HUES64 (cell line): ENCODE data around the gene FBXO8.
"Not testable (repeated sequence)": the region's sequence is repeated elsewhere in the genome, so short reads cannot be mapped to it uniquely, and the experiment has no call there.

Experiments used
- H3K27ac ChIP-seq: 2 replicates; pipeline ENCODE4 v1.7.0; 2013; ENCODE audit warnings: low read depth, low read length, inconsistent platforms
- H3K27me3 ChIP-seq: 2 replicates; pipeline ENCODE4 v1.6.1; 2013; ENCODE audit warnings: mild to moderate bottlenecking, low read length; ENCODE audit not compliant: insufficient read depth
- H3K36me3 ChIP-seq: 2 replicates; pipeline ENCODE4 v1.6.1; 2013; ENCODE audit warnings: mild to moderate bottlenecking, low read length; ENCODE audit not compliant: insufficient read depth
- H3K4me1 ChIP-seq: 2 replicates; pipeline ENCODE4 v1.6.1; 2013; ENCODE audit warnings: mild to moderate bottlenecking, low read length, moderate library complexity; ENCODE audit not compliant: insufficient read depth
- H3K4me3 ChIP-seq: 2 replicates; pipeline ENCODE4 v1.5.1; 2013; ENCODE audit warnings: mild to moderate bottlenecking, low read length, moderate library complexity
- H3K9ac ChIP-seq: 2 replicates; pipeline ENCODE4 v1.6.1; 2013; ENCODE audit warnings: mild to moderate bottlenecking, low read depth, low read length
- H3K9me3 ChIP-seq: 2 replicates; pipeline ENCODE4 v1.6.1; 2013; ENCODE audit warnings: low read depth, low read length; ENCODE audit not compliant: insufficient read depth
- WGBS: fragments of 150-250, 120-280 bp; methylation state at CpG from one replicate; pipeline ENCODE4 v1.1.7; 2013; ENCODE audit warnings: missing lambda C conversion rate; 5-methylcytosine and 5-hydroxymethylcytosine counted together

The FBXO8 gene

DNA sequence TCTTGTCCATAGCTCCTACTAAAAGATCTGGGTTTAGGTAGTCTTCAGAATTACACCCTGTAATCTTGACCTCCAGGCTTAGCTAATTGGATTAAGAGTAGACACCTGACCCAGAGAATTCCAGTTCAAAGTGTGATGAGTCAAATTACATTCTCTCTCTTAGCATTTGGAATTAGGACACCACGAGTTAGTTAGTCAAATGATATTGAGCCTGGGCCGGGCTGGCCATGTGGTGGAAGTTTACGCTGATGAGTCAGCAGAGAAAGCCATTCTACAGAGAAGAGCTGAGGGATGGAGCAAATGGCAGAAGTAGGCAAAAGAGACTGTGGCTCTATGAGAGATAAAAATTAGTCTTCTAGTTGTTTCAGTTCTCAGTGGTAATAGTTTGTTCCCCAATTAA is 31.3 kb upstream of the FBXO8 start:
- no peak overlapping the region for H3K4me3 ChIP-seq
- H3K4me1 ChIP-seq = 0 out of 2 replicates have a peak, but pooled peaks cover 3% of the 10 kb centered on the region
- no peaks in the 10 kb centered on the region for H3K27me3 ChIP-seq
- H3K9me3 ChIP-seq = no peaks in the 10 kb centered on the region
- peaks cover 50% of the 10 kb centered on the region for H3K36me3 ChIP-seq
- no peak overlapping the region for H3K27ac ChIP-seq
- H3K9ac ChIP-seq = no peak overlapping the region
- 62% methylated on average over 3 of the region's 3 CpGs for WGBS

- 94% methylated on average over 2 of the region's 3 CpGs for WGBS
- peaks cover 52% of the 10 kb centered on the region for H3K36me3 ChIP-seq
- no peak overlapping the region for H3K9ac ChIP-seq
- H3K27me3 ChIP-seq = no peaks in the 10 kb centered on the region
- no peak overlapping the region for H3K27ac ChIP-seq
- H3K4me1 ChIP-seq = 0 out of 2 replicates have a peak, but pooled peaks cover 3% of the 10 kb centered on the region
- no peak overlapping the region for H3K4me3 ChIP-seq
- H3K9me3 ChIP-seq = no peaks in the 10 kb centered on the region
These were observed 30.8 kb upstream of the FBXO8 start for GRCh38 chr4:174314274-174314673.

GRCh38 chr4:174312993-174313392 is 29.5 kb upstream of the FBXO8 start:
- Histone ChIP-seq H3K27me3 (no peaks in the 10 kb centered on the region), H3K27ac (no peak overlapping the region), H3K4me3 (no peak overlapping the region), H3K9me3 (no peaks in the 10 kb centered on the region), H3K4me1 (0 out of 2 replicates have a peak, but pooled peaks cover 3% of the 10 kb centered on the region), H3K9ac (no peak overlapping the region), H3K36me3 (peaks cover 62% of the 10 kb centered on the region)
- WGBS = 93% methylated on average over 3 of the region's 3 CpGs

DNA sequence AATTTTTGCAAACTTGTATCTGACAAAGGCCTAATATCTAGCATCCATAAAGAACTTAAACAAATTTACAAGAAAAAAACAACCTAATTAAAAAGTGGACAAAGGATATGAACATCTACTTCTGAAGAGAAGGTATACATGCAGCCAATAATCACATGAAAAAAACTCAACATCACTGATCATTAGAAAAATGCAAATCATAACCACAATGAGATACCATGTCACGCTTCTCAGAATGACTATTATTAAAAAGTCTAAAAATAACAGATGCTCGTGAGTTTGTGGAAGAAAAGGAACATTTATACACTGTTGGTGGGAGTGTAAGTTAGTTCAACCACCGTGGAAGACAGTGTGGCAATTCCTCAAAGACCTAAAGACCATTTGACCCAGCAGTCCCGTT is 24.2 kb upstream of the FBXO8 start:
- no peaks in the 10 kb centered on the region for H3K27me3 ChIP-seq
- H3K4me3 ChIP-seq = no peak overlapping the region
- WGBS = 100% methylated on average over 3 of the region's 4 CpGs
- no peak overlapping the region for H3K27ac ChIP-seq
- H3K9ac ChIP-seq = no peak overlapping the region
- no peaks in the 10 kb centered on the region for H3K9me3 ChIP-seq
- no peaks in the 10 kb centered on the region for H3K4me1 ChIP-seq
- H3K36me3 ChIP-seq = peaks cover 83% of the 10 kb centered on the region

- 96% methylated on average over 3 of the region's 3 CpGs for WGBS
- H3K4me1 ChIP-seq = no peaks in the 10 kb centered on the region
- H3K4me3 ChIP-seq = no peak overlapping the region
- H3K36me3 ChIP-seq = peaks cover 79% of the 10 kb centered on the region
- H3K9me3 ChIP-seq = no peaks in the 10 kb centered on the region
- H3K27ac ChIP-seq = no peak overlapping the region
- H3K27me3 ChIP-seq = no peaks in the 10 kb centered on the region
- H3K9ac ChIP-seq = no peak overlapping the region
These were observed 22.5 kb upstream of the FBXO8 start for GRCh38 chr4:174305961-174306360.

- Histone ChIP-seq H3K27ac (no peak overlapping the region), H3K27me3 (no peaks in the 10 kb centered on the region), H3K4me1 (no peaks in the 10 kb centered on the region), H3K4me3 (no peak overlapping the region), H3K9me3 (no peaks in the 10 kb centered on the region), H3K36me3 (peaks cover 76% of the 10 kb centered on the region), H3K9ac (no peak overlapping the region)
- no CpG with 5 or more reads among the region's 1 CpG for WGBS
These were observed 21.2 kb upstream of the FBXO8 start for GRCh38 chr4:174304664-174305063.

- H3K27me3 ChIP-seq = no peaks in the 10 kb centered on the region
- no CpG with 5 or more reads among the region's 1 CpG for WGBS
- H3K4me1 ChIP-seq = no peaks in the 10 kb centered on the region
- peaks cover 75% of the 10 kb centered on the region for H3K36me3 ChIP-seq
- no peak overlapping the region for H3K4me3 ChIP-seq
- H3K9me3 ChIP-seq = no peaks in the 10 kb centered on the region
- H3K9ac ChIP-seq = no peak overlapping the region
- no peak overlapping the region for H3K27ac ChIP-seq
These were observed 20.2 kb upstream of the FBXO8 start for GRCh38 chr4:174303687-174304086.

GRCh38 chr4:174295142-174295541 is 11.7 kb upstream of the FBXO8 start:
- not testable (repeated sequence) for H3K9ac ChIP-seq, H3K4me3 ChIP-seq, H3K27ac ChIP-seq, H3K4me1 ChIP-seq, H3K9me3 ChIP-seq, H3K27me3 ChIP-seq
- 97% methylated on average over 15 of the region's 27 CpGs for WGBS
- peaks cover 19% of the 10 kb centered on the region for H3K36me3 ChIP-seq

DNA sequence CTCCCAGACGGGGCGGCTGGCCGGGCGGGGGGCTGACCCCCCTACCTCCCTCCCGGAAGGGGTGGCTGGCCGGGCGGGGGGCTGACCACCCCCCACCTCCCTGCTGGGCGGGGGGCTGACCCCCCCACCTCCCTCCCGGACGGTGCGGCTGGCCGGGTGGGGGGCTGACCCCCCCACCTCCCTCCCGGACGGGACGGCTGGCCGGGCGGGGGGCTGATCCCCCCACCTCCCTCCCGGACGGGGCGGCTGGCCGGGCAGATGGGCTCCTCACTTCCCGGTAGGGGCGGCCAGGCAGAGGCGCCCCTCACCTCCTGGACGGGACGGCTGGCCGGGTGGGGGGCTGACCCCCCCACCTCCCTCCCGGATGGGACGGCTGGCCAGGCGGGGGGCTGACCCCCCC is 11.2 kb upstream of the FBXO8 start:
- H3K27ac ChIP-seq, H3K27me3 ChIP-seq: not testable (repeated sequence)
- WGBS = 97% methylated on average over 27 of the region's 30 CpGs

DNA sequence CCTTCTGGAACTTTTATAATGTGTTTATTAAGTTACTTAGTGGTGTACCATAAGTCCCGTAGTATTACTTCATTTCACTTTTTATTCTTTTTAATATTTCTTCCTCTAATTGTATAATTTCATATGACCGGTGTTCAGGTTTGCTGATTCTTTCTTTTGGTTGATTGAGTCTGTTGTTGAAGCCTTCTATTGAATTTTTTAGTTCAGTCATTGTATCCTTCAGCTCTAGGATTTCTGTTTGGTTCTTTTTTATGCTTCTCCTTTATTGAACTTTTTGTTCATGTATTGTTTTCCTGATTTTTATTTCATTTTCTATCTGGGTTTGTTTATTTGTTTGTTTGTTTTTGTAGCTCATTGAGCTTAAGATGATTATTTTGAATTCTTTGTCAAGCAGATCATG is 9.0 kb upstream of the FBXO8 start:
- Histone ChIP-seq H3K4me1 (no peaks in the 10 kb centered on the region), H3K9me3 (peaks cover 4% of the 10 kb centered on the region; the same call in 1 of the 2 replicates), H3K9ac (no peak overlapping the region), H3K4me3 (no peak overlapping the region), H3K36me3 (peaks cover 7% of the 10 kb centered on the region; the same call in 1 of the 2 replicates), H3K27me3 (no peaks in the 10 kb centered on the region), H3K27ac (no peak overlapping the region)
- WGBS = 100% methylated on average over 1 of the region's 2 CpGs

More for the DNA sequence above, 11.2 kb upstream of the FBXO8 start:
- not testable (repeated sequence) for H3K9me3 ChIP-seq, H3K4me1 ChIP-seq, H3K4me3 ChIP-seq, H3K9ac ChIP-seq
- H3K36me3 ChIP-seq = peaks cover 14% of the 10 kb centered on the region; the same call in 1 of the 2 replicates

GRCh38 chr4:174286870-174287269 is 3.4 kb upstream of the FBXO8 start:
- H3K36me3 ChIP-seq = peaks cover under 1% of the 10 kb centered on the region; the same call in 1 of the 2 replicates
- H3K4me3 ChIP-seq = no peak overlapping the region
- peaks cover under 1% of the 10 kb centered on the region; the same call in 1 of the 2 replicates for H3K9me3 ChIP-seq
- no peak overlapping the region for H3K9ac ChIP-seq
- H3K27ac ChIP-seq = no peak overlapping the region
- no peaks in the 10 kb centered on the region for H3K27me3 ChIP-seq
- peaks cover 15% of the 10 kb centered on the region; the same call in 1 of the 2 replicates for H3K4me1 ChIP-seq
- WGBS = 89% methylated on average over 3 of the region's 3 CpGs

DNA sequence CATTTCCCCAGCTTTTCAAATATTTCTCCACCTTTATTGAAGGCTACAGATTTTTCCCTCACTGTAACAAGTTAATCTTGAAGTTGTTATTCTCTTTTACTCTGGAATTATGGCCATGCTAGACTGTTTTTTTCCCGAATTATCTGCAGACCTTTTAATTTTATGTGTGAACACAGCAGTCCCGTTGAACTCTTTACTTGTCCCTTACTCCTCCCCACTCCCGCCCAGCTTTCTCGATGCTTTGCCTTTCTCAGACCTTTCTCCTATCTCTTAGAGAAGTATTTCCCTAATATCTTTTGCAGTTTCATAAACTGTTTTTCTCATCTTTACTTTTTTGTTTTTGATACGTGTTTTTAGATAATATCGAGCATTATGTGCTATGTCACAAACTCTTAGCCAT is 1.0 kb upstream of the FBXO8 start:
- WGBS = 22% methylated on average over 5 of the region's 6 CpGs
- H3K36me3 ChIP-seq = no peaks in the 10 kb centered on the region
- peak overlapping the region; percentile 95 for H3K4me3 ChIP-seq
- peak overlapping the region; percentile 97; the same call in 1 of the 2 replicates for H3K27ac ChIP-seq
- H3K27me3 ChIP-seq = no peaks in the 10 kb centered on the region
- peaks cover 15% of the 10 kb centered on the region; the same call in 1 of the 2 replicates for H3K4me1 ChIP-seq
- peak overlapping the region; percentile 97 for H3K9ac ChIP-seq
- no peaks in the 10 kb centered on the region for H3K9me3 ChIP-seq
